GM21367 (cell line): ENCODE results near the gene MPPE1.
"Not testable (repeated sequence)": the region's sequence is repeated elsewhere in the genome, so short reads cannot be mapped to it uniquely, and the experiment has no call there.

Experiments used
- ATAC-seq: cut with Tn5 transposase; IDR thresholded peaks from one replicate; pipeline ENCODE4 v1.9.1; 2021; ENCODE audit not compliant: unreplicated experiment

MPPE1 gene, protein sequence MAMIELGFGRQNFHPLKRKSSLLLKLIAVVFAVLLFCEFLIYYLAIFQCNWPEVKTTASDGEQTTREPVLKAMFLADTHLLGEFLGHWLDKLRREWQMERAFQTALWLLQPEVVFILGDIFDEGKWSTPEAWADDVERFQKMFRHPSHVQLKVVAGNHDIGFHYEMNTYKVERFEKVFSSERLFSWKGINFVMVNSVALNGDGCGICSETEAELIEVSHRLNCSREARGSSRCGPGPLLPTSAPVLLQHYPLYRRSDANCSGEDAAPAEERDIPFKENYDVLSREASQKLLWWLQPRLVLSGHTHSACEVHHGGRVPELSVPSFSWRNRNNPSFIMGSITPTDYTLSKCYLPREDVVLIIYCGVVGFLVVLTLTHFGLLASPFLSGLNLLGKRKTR

DNA sequence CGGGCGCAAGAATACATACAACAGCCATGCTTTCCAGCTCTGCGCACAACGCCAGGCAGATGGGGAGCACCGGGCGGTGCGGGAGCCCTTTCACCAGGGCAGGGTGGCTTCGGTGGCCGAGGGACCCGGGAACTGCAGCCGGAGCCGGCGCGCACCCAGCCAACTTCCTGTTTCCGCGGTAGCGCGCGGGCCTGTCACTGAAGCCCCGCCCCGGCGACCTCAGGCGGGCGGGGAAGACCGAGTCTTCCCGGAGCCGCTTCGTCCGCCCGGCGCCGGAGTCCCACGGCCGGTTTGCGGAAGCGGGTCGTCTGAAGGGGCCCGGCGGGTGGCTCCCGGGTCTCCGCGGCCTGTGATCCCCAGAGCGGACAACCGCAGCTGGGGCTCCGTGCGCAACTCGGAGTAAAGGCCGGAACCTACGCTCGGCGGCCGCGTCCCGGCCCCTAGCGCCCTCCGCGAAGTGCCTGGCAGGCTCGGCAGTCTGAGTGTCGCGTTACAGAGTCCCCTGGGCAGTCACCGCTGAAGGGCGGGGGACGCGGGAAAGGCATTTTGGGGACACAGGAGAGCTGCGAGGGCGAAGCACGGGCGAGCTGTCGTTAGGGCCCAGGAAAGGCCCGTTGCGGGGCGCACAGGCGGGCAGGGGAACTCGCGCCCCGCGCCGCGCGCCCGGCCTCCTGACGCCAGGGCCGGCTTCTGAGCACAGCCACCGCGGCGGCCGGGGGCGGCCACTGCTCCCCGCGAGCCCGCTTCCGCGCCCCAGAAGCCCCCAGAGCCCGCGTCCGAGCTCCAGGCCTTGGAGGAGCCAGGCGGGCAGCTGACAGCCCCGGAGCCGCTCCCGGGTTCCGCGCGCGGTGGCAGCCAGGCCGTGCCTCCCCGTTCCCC is at the start of gene MPPE1:
TSS of gene MPPE1 (minus strand) at position 136 of the 879 bp plus-strand sequence. CDS start 11,053 bp downstream, outside the sequence.
- peak; percentile 77 for ATAC-seq

- no peak for ATAC-seq
Measured at GRCh38 chr18:11957636-11958035, 49.5 kb upstream of the MPPE1 start.

GRCh38 chr18:11956371-11957308 is 48.5 kb upstream of the MPPE1 start:
- no peak for ATAC-seq

DNA sequence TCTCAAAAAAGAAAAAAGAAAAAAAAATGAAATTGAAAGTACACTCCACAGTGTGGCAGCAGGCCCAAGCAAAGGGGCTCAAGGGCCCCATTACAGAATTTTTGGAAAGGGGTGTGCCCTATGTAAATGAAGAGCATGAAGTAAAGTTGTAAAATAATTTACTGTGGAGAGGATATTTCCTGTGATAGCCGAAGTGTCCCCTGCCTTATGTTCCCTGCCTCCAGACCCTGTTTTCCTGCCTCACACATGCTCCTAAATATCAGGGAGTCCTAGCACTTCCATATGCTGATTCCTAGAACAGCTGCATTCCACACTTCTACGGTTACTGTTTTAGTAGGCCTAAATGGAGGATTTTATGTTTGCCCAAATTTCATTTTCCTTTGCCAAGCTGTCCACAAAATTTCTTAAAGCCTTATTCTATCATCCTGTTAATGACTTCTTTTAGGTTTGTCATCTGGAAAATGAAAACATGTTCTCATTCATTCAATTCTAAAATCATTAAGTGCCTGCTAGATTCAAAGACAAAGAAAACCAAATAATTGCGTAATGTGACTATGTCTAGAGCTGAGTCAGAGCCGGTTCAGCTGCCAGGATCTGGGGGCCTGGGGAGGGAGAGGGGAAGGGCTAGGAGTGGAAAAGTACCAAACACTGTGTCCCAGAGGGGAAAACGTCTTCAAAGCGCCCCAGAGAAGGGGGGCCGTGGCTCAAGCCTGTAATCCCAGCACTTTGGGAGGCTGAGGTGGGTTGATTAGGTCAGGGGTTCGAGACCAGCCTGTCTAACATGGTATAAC is 47.3 kb upstream of the MPPE1 start:
- ATAC-seq = no peak

DNA sequence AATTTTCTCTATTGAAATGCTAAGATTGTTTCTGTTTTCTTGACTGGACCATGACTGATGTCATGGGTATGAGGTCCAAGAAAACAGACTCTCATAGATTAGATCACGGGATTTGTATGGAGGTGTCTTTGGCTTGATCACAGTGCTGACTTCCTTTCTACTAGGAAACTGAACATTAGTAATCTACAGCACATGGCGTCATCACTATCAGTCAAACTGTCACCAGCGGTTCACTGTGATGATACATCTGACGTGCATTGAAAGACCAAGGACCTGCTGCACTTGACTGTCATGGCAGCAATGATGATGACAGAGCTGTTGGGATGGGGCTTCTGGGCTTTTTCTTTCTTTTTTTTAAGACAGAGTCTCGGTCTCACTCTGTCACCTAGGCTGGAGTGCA is 45.0 kb upstream of the MPPE1 start:
- ATAC-seq = no peak

DNA sequence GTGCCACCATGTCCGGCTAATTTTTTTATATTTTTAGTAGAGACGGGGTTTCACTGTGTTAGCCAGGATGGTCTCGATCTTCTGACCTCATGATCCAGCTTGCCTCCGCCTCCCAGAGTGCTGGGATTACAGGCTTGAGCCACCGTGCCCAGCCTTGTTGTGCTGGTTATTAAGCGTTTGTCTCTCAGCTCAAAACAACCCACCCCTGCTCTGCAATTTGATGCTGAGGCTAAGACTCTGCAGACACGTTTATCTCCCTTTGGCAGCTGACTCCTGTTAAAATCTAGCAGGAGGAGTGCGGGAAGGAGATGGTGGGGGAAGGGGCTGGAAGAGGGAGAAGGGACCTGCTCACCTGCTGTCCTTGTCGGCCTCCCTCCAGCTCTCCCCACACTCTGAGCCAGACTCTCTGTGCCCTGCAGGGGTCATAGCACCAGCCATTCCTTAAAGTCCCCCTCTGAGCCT is 43.3 kb upstream of the MPPE1 start:
- no peak for ATAC-seq

DNA sequence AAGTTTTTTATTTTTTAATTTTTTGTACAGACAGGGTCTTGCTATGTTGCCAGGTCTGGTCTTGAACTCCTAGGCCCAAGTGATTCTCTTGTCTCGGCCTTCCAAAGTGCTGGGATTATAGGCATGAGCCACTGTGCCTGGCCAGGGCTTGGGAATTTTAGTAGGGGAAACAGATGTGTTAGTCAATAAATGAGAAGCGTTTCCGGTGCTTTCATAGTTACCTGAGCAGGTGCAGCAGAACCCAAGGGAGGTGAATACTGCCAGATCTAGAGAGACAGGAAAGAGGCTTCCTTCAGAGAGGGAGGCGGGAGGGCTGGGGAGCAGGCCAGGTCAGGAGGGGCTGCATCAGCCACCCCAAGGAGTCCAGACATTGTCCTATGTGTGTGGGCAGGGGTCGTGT is 42.7 kb upstream of the MPPE1 start:
- ATAC-seq = no peak

- ATAC-seq = no peak
Measured at GRCh38 chr18:11948852-11949523, 40.9 kb upstream of the MPPE1 start.

DNA sequence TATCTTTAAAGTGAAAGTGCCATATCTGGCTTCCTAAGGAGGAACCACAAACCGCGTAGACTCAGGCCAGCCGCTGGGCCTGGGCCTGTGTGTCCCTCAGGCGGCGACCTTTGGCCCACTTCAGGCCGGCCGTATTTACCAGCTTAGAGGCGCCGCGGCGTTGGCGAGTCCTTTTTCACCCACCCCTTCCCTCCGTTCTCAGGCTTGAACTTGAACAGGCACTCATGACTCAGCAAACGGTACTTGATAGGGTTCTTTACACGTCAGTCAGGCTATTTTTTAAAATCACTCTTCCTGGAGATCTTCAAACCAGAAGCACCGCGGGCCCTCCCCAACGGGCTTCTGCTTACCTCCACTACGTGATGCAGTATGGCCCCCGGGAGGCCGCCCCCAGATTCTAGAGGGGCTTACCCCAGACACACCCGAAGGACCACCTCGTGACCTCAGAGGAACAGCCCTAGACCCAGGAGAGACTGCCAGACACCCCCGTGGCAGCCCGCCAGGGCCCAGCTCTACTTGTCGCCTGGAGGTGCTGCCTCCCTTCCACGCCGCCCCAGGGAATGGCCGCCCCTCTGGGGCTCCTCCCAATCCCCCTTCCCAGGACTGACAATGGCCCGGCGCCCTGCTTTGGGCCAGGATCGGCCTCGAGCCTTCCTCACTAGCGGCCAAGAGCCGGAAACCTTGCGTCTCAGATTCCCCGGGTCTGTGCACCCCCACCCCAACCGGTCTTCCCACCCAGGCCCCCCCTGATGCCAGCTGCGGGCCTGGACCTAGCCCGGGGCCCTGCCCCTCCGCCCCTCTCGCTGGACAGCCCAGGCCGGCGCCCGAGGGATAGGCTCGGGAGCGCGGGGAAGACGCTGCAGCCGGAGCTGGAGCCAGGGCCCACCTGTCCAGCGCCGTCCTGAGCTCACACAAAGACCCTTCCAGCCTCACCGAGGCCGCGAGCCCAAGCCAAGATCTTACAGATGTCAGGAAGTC is 39.4 kb upstream of the MPPE1 start:
- ATAC-seq = peak; percentile 90

- no peak for ATAC-seq
Measured at GRCh38 chr18:11946756-11947155, 38.6 kb upstream of the MPPE1 start.

GRCh38 chr18:11945834-11946659 is 37.9 kb upstream of the MPPE1 start:
- not testable (repeated sequence) for ATAC-seq

- ATAC-seq = no peak
Measured at GRCh38 chr18:11944786-11945185, 36.7 kb upstream of the MPPE1 start.

GRCh38 chr18:11944252-11944651 is 36.1 kb upstream of the MPPE1 start:
- no peak for ATAC-seq

GRCh38 chr18:11943551-11943950 is 35.4 kb upstream of the MPPE1 start:
- ATAC-seq = no peak

DNA sequence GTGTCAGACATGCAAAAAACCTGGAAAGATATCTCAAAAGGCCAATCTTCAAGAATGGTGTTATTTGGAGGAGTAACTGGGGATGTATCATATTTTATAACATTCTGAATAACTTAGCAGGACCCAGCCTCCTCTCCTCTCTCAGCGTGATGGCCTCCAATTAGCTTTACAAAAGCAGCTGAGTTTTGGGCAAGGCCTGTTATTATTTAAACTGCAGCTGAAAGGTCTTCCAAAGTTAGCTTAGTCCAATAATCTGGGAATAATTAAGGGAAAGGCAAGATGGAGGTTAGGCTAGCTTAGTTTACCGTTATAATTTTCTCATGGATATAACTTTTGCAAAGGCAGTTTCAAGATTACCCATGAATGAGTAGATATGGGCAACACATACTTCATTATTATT is 32.8 kb upstream of the MPPE1 start:
- no peak for ATAC-seq

DNA sequence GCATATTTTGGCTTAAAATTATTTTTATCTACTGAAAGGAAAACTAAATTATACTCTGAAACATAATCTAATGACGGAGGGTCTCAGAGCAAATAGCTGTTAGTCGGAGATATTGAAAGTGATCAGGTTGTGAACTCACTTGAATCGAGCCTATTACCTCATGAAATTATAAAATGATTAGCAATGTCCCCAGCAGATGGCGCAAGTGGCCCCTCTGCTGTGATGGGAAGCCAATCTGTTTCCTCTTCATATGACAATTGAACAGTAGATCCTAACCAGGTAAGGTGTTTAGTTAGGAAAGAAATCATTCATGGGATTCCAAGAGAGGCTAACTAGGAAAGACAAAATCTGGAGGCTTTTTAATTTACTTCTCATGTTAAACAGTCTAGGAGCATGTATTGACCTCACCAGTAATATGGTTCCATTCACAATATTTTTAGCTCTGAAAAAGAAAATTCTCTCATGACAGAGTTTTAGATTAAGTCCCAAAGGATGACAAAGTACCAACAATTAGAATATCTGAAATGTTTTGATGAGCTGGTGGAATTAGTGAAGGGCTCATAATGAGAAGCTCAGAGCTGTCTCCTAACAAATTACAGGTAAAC is 29.9 kb upstream of the MPPE1 start:
- ATAC-seq = no peak

- no peak for ATAC-seq
Measured at GRCh38 chr18:11932393-11932792, 24.3 kb upstream of the MPPE1 start.
